Posterior cingulate gyrus (tissue), 11 donors: Measurements from ENCODE around the gene FAAP100.
"Not testable (repeated sequence)": the region's sequence is repeated elsewhere in the genome, so short reads cannot be mapped to it uniquely, and the experiment has no call there.

ENCODE experiments used
- DNase-seq, 10 donors: peaks; one replicate each; pipeline versions ENCODE4 v3.0.0 to v3.0.0-alpha.2; 2020 to 2021; ENCODE audit warnings: mixed read lengths in 3 of 10
- intact Hi-C: fragments of 100-400 bp; cut with DNase I; formaldehyde crosslinking; loops from one replicate; pipeline ENCODE4 v1.15.1; 2023

Gene FAAP100

DNA sequence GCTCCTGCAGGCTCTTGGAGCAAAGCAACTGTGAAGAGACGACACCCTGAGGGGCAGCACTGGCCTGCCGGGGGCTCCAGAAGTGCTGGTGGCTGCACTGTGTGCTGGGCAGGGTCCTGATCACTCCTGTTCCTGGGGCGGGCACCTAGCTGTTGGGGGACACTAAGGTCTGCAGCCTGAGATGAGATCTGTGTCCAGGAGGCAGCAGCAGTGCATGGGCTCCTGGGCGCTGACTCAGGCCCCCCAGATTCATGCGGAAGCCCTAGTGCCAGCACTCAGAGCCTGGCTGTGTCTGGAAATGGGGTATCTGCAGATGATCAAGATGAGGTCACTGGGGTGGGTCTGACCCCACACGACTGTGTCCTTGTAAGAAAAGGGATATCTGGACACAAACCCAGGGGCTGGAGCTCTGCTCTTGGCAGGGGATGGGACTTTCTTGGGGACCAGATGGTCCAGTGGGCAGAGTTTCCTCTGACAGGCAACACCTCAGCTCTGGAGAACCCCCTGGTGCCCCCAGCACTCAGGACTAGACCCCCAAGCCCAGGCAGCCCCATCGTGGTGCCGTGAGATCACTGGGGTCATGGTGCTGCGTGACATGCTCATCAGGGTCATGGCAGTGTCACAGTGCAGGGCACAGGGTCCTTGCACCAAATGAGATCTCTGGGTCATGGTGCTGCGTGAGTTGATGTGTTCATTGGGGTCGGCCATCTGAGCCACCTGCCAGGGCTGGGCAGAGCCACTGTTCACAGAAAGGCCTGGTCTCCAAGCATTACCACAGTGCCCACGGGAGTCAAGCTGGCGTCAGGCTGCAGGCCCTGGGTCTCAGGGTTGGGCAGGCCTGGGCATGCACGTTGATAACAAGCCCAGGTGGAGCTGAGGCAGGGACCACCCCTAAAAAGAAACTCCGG is 9.5 kb downstream of the FAAP100 start:
- DNase-seq = no peak
- intact Hi-C loops = no loop called here

DNA sequence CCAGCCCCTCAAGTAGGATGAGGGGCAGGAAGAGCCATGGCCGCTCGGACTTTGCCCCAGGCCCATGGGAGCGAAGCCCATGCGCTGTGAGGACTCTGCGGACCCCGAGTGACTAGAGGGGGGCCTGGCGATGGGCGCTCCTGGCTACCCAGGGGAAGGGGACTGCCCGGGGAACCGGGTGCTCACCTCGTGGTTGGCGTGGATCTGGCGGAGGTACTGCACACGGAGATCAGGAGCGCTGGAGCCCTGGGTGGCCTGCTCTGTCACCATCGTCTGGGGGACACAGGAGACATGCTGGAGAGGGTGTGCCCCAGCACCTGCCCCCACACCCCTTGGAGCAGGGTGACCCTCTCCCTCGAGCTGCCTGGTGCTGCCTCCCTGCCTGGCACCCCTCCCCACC is 11.0 kb downstream of the FAAP100 start:
- no peak for DNase-seq

DNA sequence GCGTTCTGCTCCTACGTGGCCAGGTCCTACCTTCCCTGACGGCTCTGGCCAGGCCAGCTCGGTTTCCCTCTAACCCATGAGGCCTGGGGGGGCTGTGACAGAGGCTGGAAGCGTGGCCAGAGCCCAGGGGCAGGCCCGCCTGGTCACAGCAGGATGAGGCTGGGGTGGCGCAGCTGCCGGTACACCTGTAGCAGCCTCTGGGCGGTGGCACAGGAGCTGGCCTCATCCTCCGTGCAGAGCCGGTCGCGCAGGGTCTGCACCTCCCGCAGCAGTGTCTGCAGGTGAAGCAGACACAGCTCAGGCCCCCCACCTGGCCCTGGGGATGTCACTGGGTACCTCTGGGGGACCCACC is 11.5 kb downstream of the FAAP100 start:
- no peak for DNase-seq
- intact Hi-C loops = no loop called here

More for the DNA sequence above, 11.0 kb downstream of the FAAP100 start:
- intact Hi-C loops = no loop called here

DNA sequence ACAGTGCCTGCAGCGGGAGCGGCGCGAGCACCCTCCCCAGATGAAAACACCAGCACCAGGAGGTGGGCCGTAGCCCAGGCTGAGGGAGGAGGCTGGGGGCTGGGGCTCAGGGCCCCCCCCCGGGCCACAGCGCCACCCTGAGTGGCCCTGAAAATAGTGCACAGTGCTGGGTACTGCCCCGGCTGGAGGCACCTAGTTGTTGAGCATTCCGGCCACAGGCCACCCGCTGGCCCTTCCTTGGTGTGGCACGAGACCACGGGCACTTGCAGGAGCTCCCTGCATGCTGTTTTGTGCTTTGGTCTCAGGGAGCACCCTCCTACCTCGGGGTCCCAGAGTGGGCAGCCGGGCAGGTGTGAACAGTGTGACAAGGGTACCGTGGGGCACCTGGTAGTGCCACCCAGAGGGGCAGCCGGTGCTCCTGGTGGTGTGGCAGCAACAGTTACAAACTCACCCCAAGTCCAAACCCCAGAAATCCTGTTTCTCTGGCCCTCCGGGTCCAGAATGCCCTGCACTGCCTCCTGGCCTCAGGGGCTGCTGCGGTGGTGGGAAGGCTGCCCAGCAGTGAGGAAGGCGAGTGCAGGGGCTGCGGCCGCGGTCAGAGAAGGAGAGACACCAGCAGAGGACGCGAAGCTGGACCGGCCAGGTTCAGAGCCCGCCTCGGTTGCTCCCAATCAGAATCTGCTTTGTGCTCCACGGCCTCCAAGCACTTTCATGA is 12.0 kb downstream of the FAAP100 start:
- DNase-seq = no peak
- intact Hi-C loops = no loop called here

DNA sequence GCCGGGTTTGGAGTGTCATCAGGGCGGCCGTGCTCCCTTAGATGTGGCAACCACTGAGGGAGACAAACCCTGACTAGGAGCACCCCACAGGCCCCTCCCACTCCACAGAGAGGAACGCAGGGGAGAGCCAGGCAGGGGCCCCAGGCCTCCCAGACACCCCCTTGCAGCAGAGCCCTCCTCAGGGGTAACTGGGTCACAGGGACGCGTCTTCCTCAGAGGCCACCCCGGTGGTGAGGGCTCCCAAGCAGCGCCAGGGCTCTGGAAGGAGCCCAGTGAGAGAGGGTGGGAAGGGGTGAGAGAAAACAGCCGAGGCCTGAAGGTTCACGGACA is 12.6 kb downstream of the FAAP100 start:
- DNase-seq = no peak
- intact Hi-C loops = no loop called here

DNA sequence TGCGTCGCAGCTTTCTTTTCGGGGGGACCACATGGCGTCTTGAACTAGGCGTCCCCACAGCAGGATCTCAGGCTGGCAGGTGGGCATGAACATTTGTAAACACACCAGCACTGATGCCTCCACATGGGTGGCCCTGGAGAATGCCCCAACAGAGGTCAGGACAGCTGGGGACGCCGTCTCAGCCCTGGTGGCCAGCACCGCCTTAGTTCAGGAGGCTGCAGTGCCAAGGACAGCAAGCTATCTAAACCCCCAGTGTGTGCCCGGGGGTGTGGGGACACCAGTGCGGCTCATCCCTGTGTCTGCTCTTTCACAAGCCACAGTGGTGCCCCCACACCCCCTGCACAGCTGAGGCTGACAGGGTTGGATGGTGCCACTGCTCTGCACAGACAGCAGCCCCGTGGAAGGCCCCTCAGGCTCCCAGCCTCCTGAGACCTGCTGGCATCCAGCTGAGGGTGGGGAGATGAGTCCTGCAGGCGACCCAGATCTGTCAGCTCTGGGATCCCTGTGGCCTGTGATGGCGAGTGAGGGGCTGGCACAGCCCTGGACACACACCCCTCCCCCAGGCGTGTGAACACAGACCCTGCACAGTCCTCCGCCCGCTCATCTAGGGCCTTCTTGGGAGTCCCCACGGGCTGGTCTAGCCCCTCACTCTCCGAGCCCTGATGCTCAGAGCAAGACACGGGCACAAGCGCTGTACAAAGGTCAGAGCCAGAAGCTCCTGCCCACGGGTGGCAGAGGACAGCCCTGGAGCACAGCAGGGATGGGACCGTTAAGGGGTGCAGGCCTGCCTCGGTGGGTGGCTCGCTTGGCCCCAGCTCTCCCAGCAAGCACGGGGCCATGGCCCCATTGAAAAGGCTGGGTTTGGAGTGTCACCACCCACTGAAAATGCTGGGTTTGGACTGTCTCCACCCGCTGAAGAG is 13.2 kb downstream of the FAAP100 start:
- intact Hi-C loops = no loop called here
- DNase-seq = no peak

DNA sequence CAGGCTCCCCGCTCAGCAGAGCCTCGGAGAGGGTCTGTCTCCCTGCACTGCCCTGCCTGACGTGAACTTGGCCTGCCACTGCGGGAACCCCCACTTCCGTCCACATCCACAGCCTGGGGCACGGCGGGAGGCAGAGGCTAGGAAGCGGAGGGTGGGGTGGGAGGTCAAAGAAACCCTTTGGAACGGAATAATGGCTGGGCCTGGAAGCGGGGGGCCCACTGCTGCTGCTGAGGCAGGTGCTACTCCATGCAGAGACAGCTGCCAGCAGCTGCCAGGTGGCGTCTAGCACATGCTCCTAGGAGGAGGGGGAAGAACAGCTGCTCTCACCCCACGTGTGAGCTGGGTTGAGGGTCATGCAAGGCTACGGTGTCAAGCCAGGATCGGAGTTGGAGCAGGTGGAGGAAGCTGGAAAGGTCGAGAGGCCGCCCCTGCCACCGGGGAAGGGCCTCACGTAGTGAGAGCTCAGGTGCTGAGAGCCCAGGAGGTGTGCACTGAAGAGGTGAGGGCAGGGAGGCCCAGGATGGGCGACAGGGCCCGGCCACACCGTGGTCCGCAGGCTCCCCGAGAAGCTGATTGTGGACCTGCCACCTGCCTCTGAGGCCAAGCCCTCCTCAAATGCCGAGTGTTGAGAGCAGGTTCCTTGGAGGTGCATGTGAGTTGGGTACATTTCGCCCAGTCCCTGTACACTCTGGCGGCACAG is 14.1 kb downstream of the FAAP100 start:
- no peak for DNase-seq
- intact Hi-C loops = no loop called here

DNA sequence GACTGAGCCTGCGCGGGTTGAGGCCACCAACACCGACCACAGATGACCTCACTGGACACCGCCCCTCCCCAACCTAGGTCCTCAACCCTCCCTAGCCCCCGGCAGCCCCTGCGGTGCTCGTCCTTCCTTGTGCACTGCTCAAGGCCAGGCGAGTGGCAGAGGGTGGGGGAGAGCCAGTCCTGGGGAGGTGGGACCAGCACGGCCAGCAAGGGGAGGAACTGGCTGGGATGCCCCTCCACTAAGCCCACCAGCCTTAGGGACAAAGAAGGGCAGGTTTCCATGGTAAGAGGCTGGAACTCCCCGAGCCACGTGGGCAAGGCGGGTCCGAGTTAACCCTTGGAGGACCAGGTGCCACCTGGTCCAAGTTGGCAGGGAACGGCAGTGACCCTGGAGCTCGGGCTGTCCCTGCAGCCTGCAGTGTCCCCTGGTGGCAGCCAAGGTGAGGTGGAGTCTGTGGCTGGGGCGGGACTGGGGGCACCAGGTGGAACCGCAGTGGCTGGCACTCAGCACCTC is 14.8 kb downstream of the FAAP100 start:
- intact Hi-C loops = no loop called here
- no peak for DNase-seq

DNA sequence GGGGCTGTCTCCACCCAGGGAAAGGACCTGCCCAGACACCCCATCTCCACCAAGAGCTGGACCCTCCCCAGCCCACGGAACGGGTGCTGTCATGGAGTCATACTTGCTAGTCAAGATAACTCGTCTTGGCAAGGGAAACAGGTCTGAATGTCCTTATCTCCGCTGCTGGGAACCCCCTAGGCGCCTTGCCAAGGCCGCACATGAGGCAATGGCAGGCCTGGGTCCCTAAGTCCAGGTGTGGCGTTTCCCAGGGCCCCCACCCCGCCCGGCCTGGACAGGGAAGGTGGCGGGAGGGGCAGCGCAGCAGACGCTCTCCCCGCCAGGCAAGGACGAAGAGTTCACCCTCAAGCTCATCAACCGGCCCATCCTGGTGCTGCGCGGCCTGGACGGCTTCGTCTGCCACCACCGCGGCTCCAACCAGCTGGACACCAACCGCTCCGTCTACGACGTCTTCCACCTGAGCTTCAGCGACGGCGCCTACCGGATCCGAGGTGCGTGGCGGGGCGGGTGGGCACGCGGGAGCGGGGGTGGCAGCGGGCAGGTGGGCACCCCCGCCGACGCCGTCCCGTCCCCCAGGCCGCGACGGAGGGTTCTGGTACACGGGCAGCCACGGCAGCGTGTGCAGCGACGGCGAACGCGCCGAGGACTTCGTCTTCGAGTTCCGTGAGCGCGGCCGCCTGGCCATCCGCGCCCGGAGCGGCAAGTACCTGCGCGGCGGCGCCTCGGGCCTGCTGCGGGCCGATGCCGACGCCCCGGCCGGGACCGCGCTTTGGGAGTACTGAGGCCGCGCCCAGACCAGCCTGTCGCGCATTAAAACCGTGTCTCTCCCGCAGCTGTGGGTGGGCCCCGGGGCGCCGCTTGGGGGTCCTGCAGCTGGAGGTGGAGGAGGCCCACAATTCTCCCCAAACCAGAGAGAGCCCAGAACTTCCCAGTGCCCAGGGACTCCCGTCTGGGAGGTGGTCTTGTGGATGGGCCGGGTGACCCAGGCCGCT is 15.6 kb downstream of the FAAP100 start:
- DNase-seq = no peak
- intact Hi-C loops = no loop called here

DNA sequence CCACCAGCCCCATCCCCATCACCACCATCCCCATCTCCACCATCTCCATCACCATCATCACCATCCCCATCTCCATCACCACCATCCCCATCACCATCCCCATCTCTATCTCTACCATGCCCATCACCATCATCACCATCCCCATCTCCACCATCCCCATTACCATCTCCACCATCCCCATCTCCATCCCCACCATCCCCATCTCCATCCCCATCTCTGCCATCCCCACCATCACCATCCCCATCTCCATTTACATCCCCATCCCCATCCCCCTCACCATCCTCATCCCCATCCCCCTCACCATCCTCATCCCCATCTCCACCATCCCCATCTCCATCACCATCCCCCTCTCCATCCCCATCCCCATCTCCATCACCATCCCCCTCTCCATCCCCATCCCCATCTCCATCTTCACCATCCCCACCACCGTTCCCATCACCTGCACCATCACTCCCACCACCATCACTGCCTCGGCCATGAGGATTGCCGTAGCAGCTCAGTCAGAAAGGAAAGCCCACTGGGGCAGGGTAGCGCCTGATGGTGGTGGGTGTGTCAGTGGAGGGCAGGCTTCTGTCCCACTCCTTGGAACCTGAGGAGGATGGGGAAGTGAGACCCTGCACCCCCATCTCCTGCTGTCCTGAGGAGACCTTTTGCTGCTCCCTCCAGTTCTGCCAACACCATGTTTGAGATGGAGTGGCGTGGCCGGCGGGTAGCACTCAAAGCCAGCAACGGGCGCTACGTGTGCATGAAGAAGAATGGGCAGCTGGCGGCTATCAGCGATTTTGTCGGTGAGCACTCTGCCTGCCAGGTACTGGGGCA is 16.5 kb downstream of the FAAP100 start:
- intact Hi-C loops = no loop called here
- no peak for DNase-seq

DNA sequence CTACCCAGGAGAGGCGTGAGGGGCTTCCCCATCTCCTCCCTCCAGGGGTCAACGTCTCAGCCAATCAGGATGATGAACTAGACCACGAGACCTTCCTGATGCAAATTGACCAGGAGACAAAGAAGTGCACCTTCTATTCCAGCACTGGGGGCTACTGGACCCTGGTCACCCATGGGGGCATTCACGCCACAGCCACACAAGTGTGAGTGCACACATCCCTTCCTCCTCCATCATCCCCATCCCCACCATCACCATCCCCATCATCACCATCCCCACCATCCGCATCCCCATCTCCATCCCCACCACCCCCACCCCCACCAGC is 17.2 kb downstream of the FAAP100 start:
- intact Hi-C loops = no loop called here
- no peak for DNase-seq

DNA sequence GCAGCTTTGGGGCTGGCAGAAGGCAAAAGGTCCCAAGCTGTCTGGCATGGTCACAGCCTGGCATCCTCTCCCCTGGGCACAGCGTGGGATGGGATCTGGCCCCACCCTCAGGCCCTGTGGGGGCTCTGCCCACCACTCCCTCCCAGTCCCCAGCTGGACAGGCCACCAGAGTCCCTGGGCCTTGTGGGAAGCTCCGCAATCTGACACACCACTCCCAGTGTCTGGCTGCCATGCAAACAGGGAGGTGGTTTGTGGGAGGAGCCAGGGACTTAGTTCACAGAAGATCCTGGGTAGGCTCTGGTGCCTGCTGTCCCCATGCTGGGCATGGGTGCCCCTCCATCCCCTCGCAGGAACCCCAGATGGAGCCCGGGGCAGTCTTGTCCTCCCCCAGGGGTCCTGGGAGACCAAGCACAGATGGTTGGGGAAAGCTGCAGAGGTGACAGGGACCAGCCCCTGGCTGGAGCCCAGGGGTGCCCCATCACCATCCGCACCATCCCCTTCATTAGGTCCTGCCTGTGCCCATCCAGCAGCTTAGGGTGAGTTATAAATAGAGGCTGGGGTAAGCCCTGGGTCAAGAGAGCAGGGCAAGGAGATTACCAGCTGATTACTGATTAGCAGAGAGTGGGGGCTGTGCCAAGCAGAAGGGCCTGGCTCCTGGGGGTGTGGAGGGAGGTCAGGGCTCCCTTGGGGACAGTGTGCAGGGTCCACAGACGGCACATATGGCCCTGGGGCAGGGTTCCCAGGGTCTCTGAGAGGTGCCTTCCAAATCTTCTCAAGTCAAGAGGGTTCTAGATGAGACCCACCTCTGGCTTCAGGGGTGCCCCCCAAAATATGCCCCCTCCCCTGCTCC is 17.8 kb downstream of the FAAP100 start:
- no peak for DNase-seq
- intact Hi-C loops = no loop called here

DNA sequence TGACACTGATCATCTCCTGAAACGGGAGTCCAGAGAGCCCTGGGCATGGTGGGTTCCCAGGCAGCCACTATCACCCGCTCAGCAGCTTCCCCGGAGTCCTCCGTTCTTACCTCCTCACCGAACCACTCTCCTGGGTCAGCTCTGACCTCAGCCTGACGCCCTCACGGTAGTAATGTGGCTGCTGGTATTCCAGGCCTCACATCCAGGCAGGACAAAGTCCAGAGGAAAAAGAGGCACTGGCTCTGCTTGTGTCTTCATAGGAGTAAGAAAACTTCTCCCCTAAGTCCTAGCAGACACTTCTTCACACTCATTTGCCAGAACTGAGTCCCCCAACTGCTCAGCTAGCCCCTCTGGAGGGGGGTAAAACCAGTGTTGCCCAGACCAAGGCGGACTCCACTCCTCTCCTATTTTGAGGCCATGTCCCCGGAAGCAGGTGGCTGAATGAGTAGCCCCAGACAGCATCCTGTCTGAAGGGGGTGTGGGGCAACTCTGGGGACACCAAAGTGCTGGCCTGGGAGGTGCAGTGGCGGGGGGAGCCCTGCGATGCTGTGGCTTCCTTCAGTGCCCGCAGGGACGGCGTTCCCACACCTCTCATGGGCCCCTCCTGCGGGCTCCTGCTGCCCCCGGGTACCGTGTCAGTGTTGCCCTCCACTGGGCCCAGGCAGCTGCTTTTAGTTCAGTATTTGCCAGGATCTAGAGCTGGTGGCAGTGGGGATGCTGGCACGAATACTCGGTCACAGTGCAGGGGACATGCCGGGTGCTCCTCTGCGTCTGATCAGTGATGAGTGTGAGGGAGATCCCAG is 18.6 kb downstream of the FAAP100 start:
- no peak for DNase-seq
- intact Hi-C loops = no loop called here

DNA sequence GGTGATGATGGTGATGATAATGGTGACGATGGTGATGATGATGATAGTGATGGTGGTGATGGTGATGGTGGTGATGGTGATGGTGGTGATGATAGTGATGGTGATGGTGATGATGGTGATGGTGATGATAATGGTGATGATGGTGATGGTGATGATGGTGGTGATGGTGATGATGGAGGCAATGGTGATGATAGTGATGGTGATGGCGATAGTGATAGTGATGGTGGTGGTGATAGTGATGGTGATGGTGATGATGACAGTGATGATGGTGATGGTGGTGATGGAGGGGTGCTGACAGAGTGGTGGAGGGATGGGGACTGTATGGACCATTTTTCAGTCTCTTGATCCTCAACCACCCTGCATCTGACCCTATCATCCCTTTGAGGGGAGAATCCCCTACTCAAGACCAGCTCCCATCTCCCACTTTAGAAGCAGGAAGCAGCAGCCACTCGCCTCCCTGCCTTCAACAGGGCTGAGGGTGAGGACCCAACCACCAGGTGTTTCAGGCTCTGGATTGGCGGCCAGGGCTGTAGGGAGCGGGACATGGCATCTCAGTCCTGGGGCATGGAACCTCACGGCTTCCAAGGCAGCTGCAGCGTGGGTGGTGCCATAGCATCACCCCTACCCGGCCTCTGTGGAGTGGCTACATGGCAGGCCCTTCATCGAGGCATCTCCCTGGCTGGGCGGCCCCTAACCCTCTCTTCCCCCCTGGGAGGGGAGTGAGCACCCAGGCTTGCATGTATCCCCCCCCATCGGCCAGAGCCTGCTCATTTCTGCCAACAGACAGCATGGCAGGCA is 19.5 kb downstream of the FAAP100 start:
- DNase-seq = no peak
- intact Hi-C loops = no loop called here

DNA sequence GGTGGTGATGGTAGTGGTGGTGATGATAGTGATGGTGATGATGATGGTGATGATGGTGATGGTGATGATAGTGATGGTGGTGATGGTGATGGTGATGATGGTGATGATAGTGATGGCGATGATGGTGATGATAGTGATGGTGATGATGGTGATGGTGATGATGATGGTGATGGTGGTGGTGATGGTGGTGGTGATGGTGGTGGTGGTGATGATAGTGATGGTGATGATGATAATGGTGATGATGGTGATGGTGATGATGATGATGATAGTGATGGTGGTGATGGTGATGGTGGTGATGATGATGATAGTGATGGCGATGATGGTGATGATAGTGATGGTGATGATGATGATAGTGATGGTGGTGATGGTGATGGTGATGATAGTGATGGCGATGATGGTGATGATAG is 20.2 kb downstream of the FAAP100 start:
- intact Hi-C loops, DNase-seq: not testable (repeated sequence)

DNA sequence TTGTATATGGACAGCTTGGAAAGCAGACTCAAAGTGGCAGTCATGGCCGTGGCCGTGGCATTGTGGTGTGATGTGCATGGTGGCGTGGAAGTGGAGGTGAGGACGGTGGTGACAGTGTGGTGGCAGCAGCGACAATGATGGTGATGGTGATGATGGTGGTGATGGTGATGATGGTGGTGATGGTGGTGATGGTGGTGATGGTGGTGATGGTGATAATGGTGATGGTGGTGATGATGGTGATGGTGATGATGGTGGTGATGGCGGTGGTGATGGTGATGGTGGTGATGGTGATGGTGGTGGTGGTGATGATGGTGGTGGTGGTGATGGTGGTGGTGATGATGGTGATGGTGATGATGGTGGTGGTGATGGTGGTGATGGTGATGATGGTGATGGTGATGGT is 21.1 kb downstream of the FAAP100 start:
- DNase-seq, intact Hi-C loops: not testable (repeated sequence)
